GM12892 (cell line): ENCODE data around the gene FAM124A.

Experiments used
- DNase-seq: peaks from one replicate; pipeline ENCODE4 v3.0.0; 2011; ENCODE audit not compliant: insufficient read length
- FAIRE-seq: peaks from 2 replicates; lab custom pipeline; 2011; peaks lifted over from hg19 to GRCh38; lab: Jason Lieb, UNC
- POLR2A ChIP-seq: IDR thresholded peaks from 2 replicates; pipeline ENCODE4 v1.6.1; 2011; ENCODE audit warnings: low read depth, low read length, control low read depth
- POLR2AphosphoS5 ChIP-seq: IDR thresholded peaks from 2 replicates; pipeline ENCODE4 v1.6.1; 2011; ENCODE audit warnings: low read depth, low read length, control low read depth
- TAF1 ChIP-seq: IDR thresholded peaks from 2 replicates; pipeline ENCODE4 v1.6.1; 2011; ENCODE audit warnings: low read depth, mild to moderate bottlenecking, control low read depth, low read length, borderline replicate concordance

Gene FAM124A

GRCh38 chr13:51244637-51245405 is 22.6 kb downstream of the FAM124A start:
- no peak for FAIRE-seq
- no peak for DNase-seq
- TF ChIP-seq POLR2A (no peak), POLR2AphosphoS5 (no peak), TAF1 (no peak)

GRCh38 chr13:51245583-51245982 is 23.4 kb downstream of the FAM124A start:
- DNase-seq (no peak), FAIRE-seq (no peak)
- TF ChIP-seq POLR2A (no peak), POLR2AphosphoS5 (no peak), TAF1 (no peak)

- FAIRE-seq (no peak), DNase-seq (no peak)
- TF ChIP-seq TAF1: no peak
- no peak for TF ChIP-seq POLR2A
- TF ChIP-seq POLR2AphosphoS5: no peak
These were observed 23.8 kb downstream of the FAM124A start for GRCh38 chr13:51246025-51246417.

- DNase-seq (no peak), FAIRE-seq (no peak)
- TF ChIP-seq POLR2A (no peak), POLR2AphosphoS5 (no peak), TAF1 (no peak)
These were observed 24.4 kb downstream of the FAM124A start for GRCh38 chr13:51246418-51247277.

DNA sequence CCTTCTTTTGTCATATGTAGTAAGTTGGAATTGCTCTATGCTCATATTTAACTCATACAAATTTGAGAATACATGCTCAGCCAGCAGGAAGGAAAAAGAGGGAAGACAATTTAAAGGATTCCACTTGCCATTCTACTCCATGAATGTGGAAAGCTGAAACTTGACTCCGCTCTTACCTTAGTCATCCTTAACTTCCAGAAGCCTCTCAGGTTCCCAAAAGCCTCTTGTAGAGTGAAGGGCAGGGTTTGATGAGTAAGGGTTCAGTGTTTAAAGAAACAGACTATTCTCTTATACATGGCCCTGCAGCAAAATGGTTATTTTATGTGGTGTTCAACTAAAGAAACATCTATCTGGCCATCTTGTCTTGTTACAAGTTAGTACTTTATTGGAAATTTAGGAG is 27.1 kb downstream of the FAM124A start:
- no peak for TF ChIP-seq POLR2AphosphoS5
- TF ChIP-seq POLR2A: no peak
- no peak for TF ChIP-seq TAF1
- FAIRE-seq (no peak), DNase-seq (no peak)

DNA sequence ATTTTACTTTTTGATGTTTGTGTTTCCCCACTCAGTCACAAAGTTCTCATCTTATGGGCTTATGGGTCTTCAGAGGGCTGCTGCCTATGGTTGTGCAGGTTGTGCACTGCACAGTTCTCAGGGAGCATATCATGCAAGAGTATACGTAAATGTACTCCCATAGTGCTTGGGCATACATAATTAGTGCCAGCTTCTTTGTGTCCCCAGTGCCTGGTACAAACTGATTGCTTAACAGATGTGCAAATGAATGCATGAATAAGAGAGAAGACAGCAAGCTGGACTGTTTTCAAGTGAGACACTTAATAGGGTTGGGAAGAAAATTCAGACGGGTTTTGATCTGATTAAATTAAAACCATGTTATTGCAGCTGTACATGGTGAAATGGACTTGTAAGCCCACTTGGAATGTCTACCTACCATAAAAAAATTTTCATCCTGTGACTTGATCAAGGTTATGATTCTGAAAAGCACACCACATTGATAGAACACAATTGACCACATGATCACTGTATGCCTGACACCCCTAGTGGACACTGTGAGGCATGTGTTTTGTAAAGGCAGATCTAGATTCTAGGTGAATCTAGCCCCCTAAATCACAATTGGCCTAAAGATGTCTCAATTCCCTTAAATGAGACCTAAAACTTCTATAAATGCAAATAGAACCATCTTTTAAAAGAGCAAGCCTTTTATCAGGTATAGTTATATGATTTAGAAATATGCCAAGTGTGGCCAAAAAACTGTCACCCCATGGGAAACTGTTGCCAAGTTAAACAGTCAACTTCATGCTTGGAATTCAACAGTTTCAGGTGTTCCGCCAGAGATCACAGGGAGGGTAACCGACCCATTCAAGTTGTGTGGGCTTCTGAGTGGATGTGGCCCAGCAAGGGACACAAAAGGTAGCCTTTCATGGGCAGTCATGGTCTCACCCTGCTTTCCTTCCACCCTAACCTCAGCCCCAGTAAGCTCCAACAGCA is 27.9 kb downstream of the FAM124A start:
- no peak for FAIRE-seq
- DNase-seq: no peak
- TF ChIP-seq POLR2AphosphoS5 (no peak), TAF1 (no peak), POLR2A (no peak)

DNA sequence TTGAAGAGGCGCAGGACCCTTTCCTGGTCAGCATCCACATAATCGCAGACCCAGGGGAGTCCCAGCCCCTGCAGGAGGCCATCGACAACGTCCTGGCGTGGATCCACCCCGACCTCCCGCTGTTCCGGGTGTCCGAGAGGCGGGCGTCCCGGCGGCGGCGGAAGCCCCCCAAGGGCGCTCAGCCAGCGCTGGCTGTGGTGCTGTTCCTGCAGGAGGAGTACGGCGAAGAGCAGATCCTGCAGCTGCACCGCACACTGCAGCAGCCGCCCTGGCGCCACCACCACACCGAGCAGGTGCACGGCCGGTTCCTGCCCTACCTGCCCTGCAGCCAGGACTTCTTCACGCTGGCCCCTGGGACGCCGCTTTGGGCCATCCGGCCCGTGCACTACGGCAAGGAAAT is 29.3 kb downstream of the FAM124A start:
- no peak for DNase-seq
- TF ChIP-seq POLR2AphosphoS5: no peak
- TF ChIP-seq POLR2A: no peak
- TF ChIP-seq TAF1: no peak
- no peak for FAIRE-seq

DNA sequence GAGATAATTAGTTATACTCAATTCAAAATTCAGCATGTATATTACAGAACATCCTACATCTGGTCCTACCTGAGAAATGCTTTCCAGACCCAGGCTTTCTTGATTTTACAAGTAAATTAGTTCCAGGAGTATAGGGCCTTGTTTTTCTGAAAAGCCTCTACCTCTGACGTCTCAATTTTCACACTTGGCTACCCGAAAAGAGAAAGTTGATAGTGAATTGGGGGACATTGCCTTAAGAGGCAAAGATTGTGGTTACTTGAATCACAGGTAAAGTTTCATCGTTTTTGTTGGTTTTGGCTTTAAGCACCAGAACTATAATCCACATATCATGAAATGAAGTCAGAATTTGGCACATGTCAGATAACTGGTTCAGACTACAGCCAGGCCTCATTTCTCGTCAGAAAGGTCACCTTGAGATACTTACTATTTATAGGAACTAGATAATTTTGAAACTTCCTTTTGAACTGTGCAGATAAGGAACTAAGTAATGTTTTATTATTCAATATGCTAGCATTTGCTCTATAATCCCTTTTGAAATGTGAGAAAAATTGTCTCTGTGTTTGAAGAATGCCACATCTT is 30.8 kb downstream of the FAM124A start:
- TF ChIP-seq POLR2AphosphoS5 (no peak), POLR2A (no peak), TAF1 (no peak)
- no peak for DNase-seq
- no peak for FAIRE-seq

GRCh38 chr13:51255556-51255955 is 33.4 kb downstream of the FAM124A start:
- DNase-seq (no peak), FAIRE-seq (no peak)
- TF ChIP-seq TAF1: no peak
- no peak for TF ChIP-seq POLR2AphosphoS5
- TF ChIP-seq POLR2A: no peak

- FAIRE-seq: no peak
- DNase-seq: no peak
- no peak for TF ChIP-seq POLR2AphosphoS5
- no peak for TF ChIP-seq TAF1
- no peak for TF ChIP-seq POLR2A
These were observed 35.0 kb downstream of the FAM124A start for GRCh38 chr13:51257187-51257586.
